GM04504 (cell line): Measurements from ENCODE around the gene STOML1.

Experiments
- DNase-seq: peaks from one replicate; pipeline ENCODE4 v3.0.0-alpha.2; 2012; ENCODE audit warnings: low read depth

Gene STOML1

DNA sequence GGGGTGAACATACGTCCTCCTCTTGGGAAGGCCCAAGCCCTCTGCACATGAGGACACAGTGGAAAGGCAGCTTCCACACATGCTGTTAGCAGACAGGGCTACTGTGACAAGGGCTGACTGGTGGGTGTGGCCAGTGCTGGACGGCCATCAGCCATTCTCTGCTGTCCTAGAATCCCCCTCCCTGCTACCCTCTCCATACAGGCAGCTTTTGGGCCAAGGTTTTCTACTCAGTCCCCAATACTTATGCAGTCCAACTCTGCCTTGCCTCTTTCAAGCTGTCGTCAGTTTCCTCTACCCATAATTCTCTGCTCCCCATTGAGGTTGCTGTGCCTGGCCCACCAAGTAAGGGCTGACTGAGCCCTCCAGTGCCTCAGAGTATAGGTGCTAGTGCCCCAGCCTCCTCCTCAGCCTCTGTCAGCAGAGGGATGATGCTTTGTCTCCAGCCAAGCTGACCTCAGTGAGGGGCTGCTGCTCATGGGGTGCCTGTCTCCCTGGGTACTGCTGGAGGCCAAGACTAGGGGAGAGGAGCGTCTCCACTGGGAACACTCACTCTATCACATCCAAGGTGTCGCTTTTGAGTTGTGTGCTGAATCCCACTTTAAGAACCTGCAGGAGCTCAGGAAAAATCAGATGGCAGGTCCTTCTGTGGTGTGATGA lies 63.0 kb downstream of the STOML1 start:
- no peak for DNase-seq
